ENCODE measurements around the gene CHERP.

The CHERP gene

GRCh38 chr19:16573296-16573695 is 31.1 kb upstream of the CHERP start:
- Histone ChIP-seq H3K27ac (ENCODE audit: low read depth, low read length) (peak overlapping the region; percentile 74), H3K4me1 (ENCODE audit: insufficient read depth, low read length) (peaks cover 24% of the 10 kb centered on the region), H3K4me3 (ENCODE audit: low read depth in 1 of 2, low read length in 2 of 2) (peak overlapping the region; percentile 62 to 97), H3K27me3 (ENCODE audit: control insufficient read depth in 1 of 2, insufficient read depth in 2 of 2, low read length in 2 of 2) (no peaks in the 10 kb centered on the region), H3K9me3 (ENCODE audit: low read length) (no peaks in the 10 kb centered on the region), H3K9ac (ENCODE audit: low read length) (peak overlapping the region; percentile 71), H3K36me3 (ENCODE audit: insufficient read depth, low read length) (peaks cover 39% of the 10 kb centered on the region)

GRCh38 chr19:16572332-16573211 is 30.3 kb upstream of the CHERP start, which contains the start of gene SLC35E1:
TSS of gene SLC35E1 (minus strand) at chr19:16572415. CDS start at chr19:16572364, 51 bp downstream.
- peak within 1 kb of the TSS; percentile 78 to 97 for H3K4me3 ChIP-seq (ENCODE audit: low read depth in 1 of 2, low read length in 2 of 2)
- peak within 1 kb of the TSS; percentile 71 for H3K9ac ChIP-seq (ENCODE audit: low read length)
- H3K36me3 ChIP-seq (ENCODE audit: insufficient read depth, low read length): peaks cover 42% of the 10 kb centered on the region
- peaks cover 24% of the 10 kb centered on the region for H3K4me1 ChIP-seq (ENCODE audit: insufficient read depth, low read length)
- no peaks in the 10 kb centered on the region for H3K9me3 ChIP-seq (ENCODE audit: low read length)
- H3K27me3 ChIP-seq (ENCODE audit: control insufficient read depth in 1 of 2, insufficient read depth in 2 of 2, low read length in 2 of 2): no peaks in the 10 kb centered on the region
- H3K27ac ChIP-seq (ENCODE audit: low read depth, low read length): peak within 1 kb of the TSS; percentile 74

- Histone ChIP-seq H3K4me3 (ENCODE audit: low read depth in 1 of 2, low read length in 2 of 2) (peak overlapping the region; percentile 77 to 78), H3K9ac (ENCODE audit: low read length) (peak overlapping the region; percentile 44), H3K36me3 (ENCODE audit: insufficient read depth, low read length) (peaks cover 47% of the 10 kb centered on the region), H3K9me3 (ENCODE audit: low read length) (no peaks in the 10 kb centered on the region), H3K27me3 (ENCODE audit: control insufficient read depth in 1 of 2, insufficient read depth in 2 of 2, low read length in 2 of 2) (no peaks in the 10 kb centered on the region), H3K4me1 (ENCODE audit: insufficient read depth, low read length) (peaks cover 24% of the 10 kb centered on the region), H3K27ac (ENCODE audit: low read depth, low read length) (peak overlapping the region; percentile 68)
Observed at GRCh38 chr19:16571822-16572331, 29.6 kb upstream of the CHERP start.

GRCh38 chr19:16571283-16571682 is 29.0 kb upstream of the CHERP start:
- peak overlapping the region; percentile 77 to 78 for H3K4me3 ChIP-seq (ENCODE audit: low read depth in 1 of 2, low read length in 2 of 2)
- H3K27me3 ChIP-seq (ENCODE audit: control insufficient read depth in 1 of 2, insufficient read depth in 2 of 2, low read length in 2 of 2): no peaks in the 10 kb centered on the region
- H3K9me3 ChIP-seq (ENCODE audit: low read length): no peaks in the 10 kb centered on the region
- peak overlapping the region; percentile 68 for H3K27ac ChIP-seq (ENCODE audit: low read depth, low read length)
- H3K36me3 ChIP-seq (ENCODE audit: insufficient read depth, low read length): peaks cover 49% of the 10 kb centered on the region
- H3K4me1 ChIP-seq (ENCODE audit: insufficient read depth, low read length): peaks cover 24% of the 10 kb centered on the region
- peak overlapping the region; percentile 44 for H3K9ac ChIP-seq (ENCODE audit: low read length)

GRCh38 chr19:16569609-16570320 is 27.5 kb upstream of the CHERP start:
- no peak overlapping the region for H3K9ac ChIP-seq (ENCODE audit: low read length)
- H3K27me3 ChIP-seq (ENCODE audit: control insufficient read depth in 1 of 2, insufficient read depth in 2 of 2, low read length in 2 of 2): no peaks in the 10 kb centered on the region
- peaks cover 24% of the 10 kb centered on the region for H3K4me1 ChIP-seq (ENCODE audit: insufficient read depth, low read length)
- H3K27ac ChIP-seq (ENCODE audit: low read depth, low read length): no peak overlapping the region
- peaks cover 41% of the 10 kb centered on the region for H3K36me3 ChIP-seq (ENCODE audit: insufficient read depth, low read length)
- no peaks in the 10 kb centered on the region for H3K9me3 ChIP-seq (ENCODE audit: low read length)
- H3K4me3 ChIP-seq (ENCODE audit: low read depth in 1 of 2, low read length in 2 of 2): no peak overlapping the region

GRCh38 chr19:16566702-16567101 is 24.5 kb upstream of the CHERP start:
- Histone ChIP-seq H3K27ac (ENCODE audit: low read depth, low read length) (no peak overlapping the region), H3K9ac (ENCODE audit: low read length) (no peak overlapping the region), H3K9me3 (ENCODE audit: low read length) (no peaks in the 10 kb centered on the region), H3K4me1 (ENCODE audit: insufficient read depth, low read length) (peaks cover 9% of the 10 kb centered on the region), H3K4me3 (ENCODE audit: low read depth in 1 of 2, low read length in 2 of 2) (no peak overlapping the region), H3K27me3 (ENCODE audit: control insufficient read depth in 1 of 2, insufficient read depth in 2 of 2, low read length in 2 of 2) (no peaks in the 10 kb centered on the region), H3K36me3 (ENCODE audit: insufficient read depth, low read length) (peaks cover 41% of the 10 kb centered on the region)

GRCh38 chr19:16566161-16566560 is 23.9 kb upstream of the CHERP start:
- Histone ChIP-seq H3K4me3 (ENCODE audit: low read depth in 1 of 2, low read length in 2 of 2) (no peak overlapping the region), H3K27ac (ENCODE audit: low read depth, low read length) (no peak overlapping the region), H3K9ac (ENCODE audit: low read length) (no peak overlapping the region), H3K9me3 (ENCODE audit: low read length) (no peaks in the 10 kb centered on the region), H3K36me3 (ENCODE audit: insufficient read depth, low read length) (peaks cover 41% of the 10 kb centered on the region), H3K4me1 (ENCODE audit: insufficient read depth, low read length) (peaks cover 4% of the 10 kb centered on the region), H3K27me3 (ENCODE audit: control insufficient read depth in 1 of 2, insufficient read depth in 2 of 2, low read length in 2 of 2) (no peaks in the 10 kb centered on the region)

GRCh38 chr19:16564842-16565241 is 22.6 kb upstream of the CHERP start:
- no peak overlapping the region for H3K4me3 ChIP-seq (ENCODE audit: low read depth in 1 of 2, low read length in 2 of 2)
- H3K36me3 ChIP-seq (ENCODE audit: insufficient read depth, low read length): peaks cover 43% of the 10 kb centered on the region
- no peaks in the 10 kb centered on the region for H3K4me1 ChIP-seq (ENCODE audit: insufficient read depth, low read length)
- no peaks in the 10 kb centered on the region for H3K9me3 ChIP-seq (ENCODE audit: low read length)
- H3K27ac ChIP-seq (ENCODE audit: low read depth, low read length): no peak overlapping the region
- H3K9ac ChIP-seq (ENCODE audit: low read length): no peak overlapping the region
- no peaks in the 10 kb centered on the region for H3K27me3 ChIP-seq (ENCODE audit: control insufficient read depth in 1 of 2, insufficient read depth in 2 of 2, low read length in 2 of 2)

- Histone ChIP-seq H3K4me3 (ENCODE audit: low read depth in 1 of 2, low read length in 2 of 2) (no peak overlapping the region), H3K27ac (ENCODE audit: low read depth, low read length) (no peak overlapping the region), H3K4me1 (ENCODE audit: insufficient read depth, low read length) (no peaks in the 10 kb centered on the region), H3K9me3 (ENCODE audit: low read length) (no peaks in the 10 kb centered on the region), H3K36me3 (ENCODE audit: insufficient read depth, low read length) (peaks cover 38% of the 10 kb centered on the region), H3K9ac (ENCODE audit: low read length) (no peak overlapping the region), H3K27me3 (ENCODE audit: control insufficient read depth in 1 of 2, insufficient read depth in 2 of 2, low read length in 2 of 2) (no peaks in the 10 kb centered on the region)
Observed at GRCh38 chr19:16562608-16563025, 20.4 kb upstream of the CHERP start.

- Histone ChIP-seq H3K27ac (ENCODE audit: low read depth, low read length) (no peak overlapping the region), H3K4me3 (ENCODE audit: low read depth in 1 of 2, low read length in 2 of 2) (no peak overlapping the region), H3K4me1 (ENCODE audit: insufficient read depth, low read length) (no peaks in the 10 kb centered on the region), H3K27me3 (ENCODE audit: control insufficient read depth in 1 of 2, insufficient read depth in 2 of 2, low read length in 2 of 2) (no peaks in the 10 kb centered on the region), H3K9me3 (ENCODE audit: low read length) (no peaks in the 10 kb centered on the region), H3K36me3 (ENCODE audit: insufficient read depth, low read length) (peaks cover 27% of the 10 kb centered on the region), H3K9ac (ENCODE audit: low read length) (no peak overlapping the region)
Observed at GRCh38 chr19:16561382-16561781, 19.1 kb upstream of the CHERP start.

- Histone ChIP-seq H3K27me3 (ENCODE audit: control insufficient read depth in 1 of 2, insufficient read depth in 2 of 2, low read length in 2 of 2) (no peaks in the 10 kb centered on the region), H3K9me3 (ENCODE audit: low read length) (no peaks in the 10 kb centered on the region), H3K9ac (ENCODE audit: low read length) (no peak overlapping the region), H3K27ac (ENCODE audit: low read depth, low read length) (no peak overlapping the region), H3K36me3 (ENCODE audit: insufficient read depth, low read length) (peaks cover 27% of the 10 kb centered on the region), H3K4me1 (ENCODE audit: insufficient read depth, low read length) (no peaks in the 10 kb centered on the region), H3K4me3 (ENCODE audit: low read depth in 1 of 2, low read length in 2 of 2) (no peak overlapping the region)
Observed at GRCh38 chr19:16559780-16560276, 17.6 kb upstream of the CHERP start.

Measured in muscle layer of colon (tissue), 2 donors.